Stimulated activated CD8-positive, alpha-beta memory T cell treated with anti-CD3 and anti-CD28 coated beads, Interleukin-4, amount 100 ng/mL, for 24 hours (primary cell): ENCODE data around the gene HAVCR1.
"Not testable (repeated sequence)": the region's sequence is repeated elsewhere in the genome, so short reads cannot be mapped to it uniquely, and the experiment has no call there.

Experiments
- DNase-seq: peaks from one replicate; pipeline ENCODE4 v3.0.0-alpha.2; 2020; ENCODE audit warnings: low read depth

Gene HAVCR1

GRCh38 chr5:157059093-157059539 lies at the start of gene HAVCR1:
HAVCR1 (minus strand) TSS chr5:157059116; CDS start chr5:157057943, 1,173 bp downstream.
- no peak for DNase-seq

GRCh38 chr5:157107508-157107907 lies 48.6 kb upstream of the HAVCR1 start:
- DNase-seq, result no peak

- DNase-seq, result no peak
These were observed 47.9 kb upstream of the HAVCR1 start for GRCh38 chr5:157106630-157107461.

GRCh38 chr5:157100140-157100679 lies 41.3 kb upstream of the HAVCR1 start:
- DNase-seq, result no peak

GRCh38 chr5:157088342-157088990 lies 29.6 kb upstream of the HAVCR1 start:
- no peak for DNase-seq

- no peak for DNase-seq
These were observed 27.9 kb upstream of the HAVCR1 start for GRCh38 chr5:157086751-157087359.

- DNase-seq, result no peak
These were observed 27.0 kb upstream of the HAVCR1 start for GRCh38 chr5:157085930-157086329.

GRCh38 chr5:157080286-157080685 lies 21.4 kb upstream of the HAVCR1 start:
- DNase-seq, result no peak

- no peak for DNase-seq
These were observed 17.6 kb upstream of the HAVCR1 start for GRCh38 chr5:157076558-157076957.

GRCh38 chr5:157072508-157072907 lies 13.6 kb upstream of the HAVCR1 start:
- DNase-seq, result peak; percentile 7

GRCh38 chr5:157069949-157070348 lies 11.0 kb upstream of the HAVCR1 start:
- no peak for DNase-seq

GRCh38 chr5:157068785-157069184 lies 9.9 kb upstream of the HAVCR1 start:
- no peak for DNase-seq

GRCh38 chr5:157068339-157068738 lies 9.4 kb upstream of the HAVCR1 start:
- no peak for DNase-seq

- DNase-seq, result no peak
These were observed 8.1 kb upstream of the HAVCR1 start for GRCh38 chr5:157067005-157067404.

GRCh38 chr5:157066080-157066479 lies 7.2 kb upstream of the HAVCR1 start:
- DNase-seq, result no peak

- DNase-seq, result no peak
These were observed 5.0 kb upstream of the HAVCR1 start for GRCh38 chr5:157063776-157064430.

GRCh38 chr5:157059891-157060290 lies 975 bp upstream of the HAVCR1 start:
- DNase-seq, result no peak

- no peak for DNase-seq
These were observed 1.2 kb downstream of the HAVCR1 start for GRCh38 chr5:157057459-157058370.

GRCh38 chr5:157056848-157057247 lies 2.1 kb downstream of the HAVCR1 start:
- not testable (repeated sequence) for DNase-seq

GRCh38 chr5:157051604-157052245 lies 7.2 kb downstream of the HAVCR1 start:
- no peak for DNase-seq

- no peak for DNase-seq
These were observed 8.9 kb downstream of the HAVCR1 start for GRCh38 chr5:157050050-157050449.
